Caco-2 (cell line): Measurements from ENCODE around the gene SARS1. TPM values are rescaled to one million over a fixed set of nuclear protein-coding genes. Genes with fewer than 3 reads are reported as not detected.

Experiments used
- BruUV-seq: library from RNA; stranded (reverse); fragments of 400-500 nt; replicated peaks from 2 replicates; lab custom pipeline; 2021; lab: Mats Ljungman, UMichigan
- CTCF ChIA-PET: fragments of 300-600 bp; sonication (Branson Sonifier 250); formaldehyde crosslinking; loops from one replicate; lab custom pipeline; 2022; ENCODE audit warnings: antibody characterized with exemption; lab: Charles Lee
- POLR2A ChIA-PET: fragments of 300-600 bp; sonication (Branson Sonifier 250); formaldehyde crosslinking; loops from one replicate; lab custom pipeline; 2022; ENCODE audit warnings: antibody characterized with exemption; lab: Charles Lee
- DNase-seq, 2 experiments: peaks; one replicate each; pipeline versions ENCODE4 v3.0.0 to v3.0.0-alpha.2; 2020 to 2022
- H3K27me3 ChIP-seq: replicated peaks from 2 replicates; pipeline ENCODE4 v1.6.0; 2011; ENCODE audit warnings: low read length; ENCODE audit not compliant: control insufficient read depth, insufficient read depth
- H3K36me3 ChIP-seq: 2 replicates; pipeline ENCODE4 v1.5.1; 2011; ENCODE audit warnings: low read length; ENCODE audit not compliant: control insufficient read depth, insufficient read depth
- H3K4me1 ChIP-seq: fragments of 250-450 bp; sonication (Bioruptor Pico); 2 replicates; pipeline ENCODE4 v1.5.1; 2020; ENCODE audit warnings: mild to moderate bottlenecking
- H3K4me3 ChIP-seq: 2 replicates; pipeline ENCODE4 v1.5.1; 2011; ENCODE audit warnings: low read depth, mild to moderate bottlenecking, control low read depth, low read length
- H3K9me3 ChIP-seq: fragments of 250-450 bp; sonication (Bioruptor Pico); 2 replicates; pipeline ENCODE4 v1.5.1; 2020; ENCODE audit warnings: mild to moderate bottlenecking, moderate library complexity
- H3K27ac Mint-ChIP-seq: one replicate; pipeline ENCODE4 v1.8.0; 2022; ENCODE audit warnings: mixed read lengths; ENCODE audit not compliant: unreplicated experiment
- H3K27me3 Mint-ChIP-seq: one replicate; pipeline ENCODE4 v1.8.0; 2022; ENCODE audit warnings: mixed read lengths; ENCODE audit not compliant: insufficient read depth, unreplicated experiment
- H3K36me3 Mint-ChIP-seq: one replicate; pipeline ENCODE4 v1.8.0; 2022; ENCODE audit warnings: mild to moderate bottlenecking, mixed read lengths; ENCODE audit not compliant: insufficient read depth, unreplicated experiment
- H3K4me1 Mint-ChIP-seq: one replicate; pipeline ENCODE4 v1.8.0; 2022; ENCODE audit warnings: low read depth, mixed read lengths; ENCODE audit not compliant: unreplicated experiment
- H3K4me3 Mint-ChIP-seq: one replicate; pipeline ENCODE4 v1.8.0; 2022; ENCODE audit warnings: mild to moderate bottlenecking, moderate library complexity, mixed read lengths; ENCODE audit not compliant: unreplicated experiment
- H3K9me3 Mint-ChIP-seq: one replicate; pipeline ENCODE4 v1.8.0; 2022; ENCODE audit warnings: mixed read lengths; ENCODE audit not compliant: unreplicated experiment
- CTCF ChIP-seq, 2 experiments: fragments of 200-600 bp in 1 of 2; IDR thresholded peaks; 1 replicate in 1 of 2; 2 replicates in 1 of 2; pipeline versions ENCODE4 v1.5.1 to v1.8.0; 2011 to 2022; ENCODE audit warnings: antibody characterized with exemption in 1 of 2, control low read depth in 1 of 2, inconsistent platforms in 1 of 2, low read depth in 1 of 2, low read length in 1 of 2, mild to moderate bottlenecking in 1 of 2, moderate library complexity in 1 of 2; ENCODE audit not compliant: insufficient read depth in 1 of 2, severe bottlenecking in 1 of 2, unreplicated experiment in 1 of 2
- intact Hi-C: fragments of 100-400 bp; cut with micrococcal nuclease; formaldehyde crosslinking; loops from one replicate; pipeline ENCODE4 v1.10.0; 2022; ENCODE audit not compliant: unreplicated experiment
- total RNA-seq: library from RNA; stranded (reverse); gene quantifications from 2 replicates; pipeline ENCODE4 v1.2.3, GENCODE V29; 2022

Gene SARS1
- total RNA-seq, 1 experiment from 2014 or later = 225 TPM

- intact Hi-C loops = no loop called here
- no peak overlapping the region for H3K4me3 Mint-ChIP-seq
- H3K4me1 ChIP-seq = peaks cover 33% of the 10 kb centered on the region
- no TSS peak for BruUV-seq
- no peak overlapping the region for H3K4me3 ChIP-seq
- peaks cover 8% of the 10 kb centered on the region for H3K36me3 Mint-ChIP-seq
- peaks cover 13% of the 10 kb centered on the region for H3K4me1 Mint-ChIP-seq
- H3K9me3 Mint-ChIP-seq = no peaks in the 10 kb centered on the region
- no peaks in the 10 kb centered on the region for H3K9me3 ChIP-seq
- ChIA-PET CTCF (no interaction called here), POLR2A (no interaction called here)
- H3K27me3 ChIP-seq = no peaks in the 10 kb centered on the region
- H3K27me3 Mint-ChIP-seq = no peaks in the 10 kb centered on the region
- H3K36me3 ChIP-seq = no peaks in the 10 kb centered on the region
- TF ChIP-seq CTCF (IDR thresholded peaks at IDR 0.05; ENCODE audit: insufficient read depth in 1 of 2, low read depth in 1 of 2, low read length in 1 of 2, severe bottlenecking in 1 of 2, unreplicated experiment in 1 of 2) = no peak
- H3K27ac Mint-ChIP-seq = no peak overlapping the region
- no peak for DNase-seq
Observed at GRCh38 chr1:109270623-109271317, 57.1 kb downstream of the SARS1 start.

- Mint-ChIP-seq H3K4me3 (no peak overlapping the region), H3K36me3 (peaks cover 8% of the 10 kb centered on the region), H3K27me3 (no peaks in the 10 kb centered on the region), H3K27ac (no peak overlapping the region), H3K4me1 (peaks cover 15% of the 10 kb centered on the region), H3K9me3 (no peaks in the 10 kb centered on the region)
- H3K4me1 ChIP-seq = peaks cover 34% of the 10 kb centered on the region
- CTCF ChIA-PET = no interaction called here
- POLR2A ChIA-PET = no interaction called here
- no peaks in the 10 kb centered on the region for H3K27me3 ChIP-seq
- BruUV-seq = no TSS peak
- no peak for DNase-seq
- intact Hi-C loops = no loop called here
- no peak overlapping the region for H3K4me3 ChIP-seq
- no peaks in the 10 kb centered on the region for H3K9me3 ChIP-seq
- no peak for TF ChIP-seq CTCF (IDR thresholded peaks at IDR 0.05; ENCODE audit: insufficient read depth in 1 of 2, low read depth in 1 of 2, low read length in 1 of 2, severe bottlenecking in 1 of 2, unreplicated experiment in 1 of 2)
- H3K36me3 ChIP-seq = no peaks in the 10 kb centered on the region
Observed at GRCh38 chr1:109271458-109271857, 57.7 kb downstream of the SARS1 start.

- peak in 1 of 2 experiments; percentile 18 for DNase-seq
- H3K9me3 Mint-ChIP-seq = no peaks in the 10 kb centered on the region
- no TSS peak for BruUV-seq
- H3K27me3 Mint-ChIP-seq = no peaks in the 10 kb centered on the region
- peaks cover 37% of the 10 kb centered on the region for H3K4me1 ChIP-seq
- POLR2A ChIA-PET = no interaction called here
- no peaks in the 10 kb centered on the region for H3K9me3 ChIP-seq
- peak overlapping the region; percentile 73 for H3K27ac Mint-ChIP-seq
- no peaks in the 10 kb centered on the region for H3K36me3 ChIP-seq
- H3K4me3 ChIP-seq = no peak overlapping the region
- peak overlapping the region; percentile 16 for H3K4me3 Mint-ChIP-seq
- peaks cover 8% of the 10 kb centered on the region for H3K36me3 Mint-ChIP-seq
- TF ChIP-seq CTCF (IDR thresholded peaks at IDR 0.05; ENCODE audit: insufficient read depth in 1 of 2, low read depth in 1 of 2, low read length in 1 of 2, severe bottlenecking in 1 of 2, unreplicated experiment in 1 of 2) = no peak
- H3K4me1 Mint-ChIP-seq = peaks cover 15% of the 10 kb centered on the region
- CTCF ChIA-PET = no interaction called here
- no peaks in the 10 kb centered on the region for H3K27me3 ChIP-seq
- intact Hi-C loops = no loop called here
Observed at GRCh38 chr1:109272021-109272799, 58.5 kb downstream of the SARS1 start.
